Measurements from ENCODE around the gene ASAP3. TPM values are rescaled to one million over a fixed set of nuclear protein-coding genes. Genes with fewer than 3 reads are reported as not detected.

Gene ASAP3
- total and polyA plus RNA-seq, 2 of the 4 experiments (the other 2 are of a cell fraction): 18.6 to 18.8 TPM

DNA sequence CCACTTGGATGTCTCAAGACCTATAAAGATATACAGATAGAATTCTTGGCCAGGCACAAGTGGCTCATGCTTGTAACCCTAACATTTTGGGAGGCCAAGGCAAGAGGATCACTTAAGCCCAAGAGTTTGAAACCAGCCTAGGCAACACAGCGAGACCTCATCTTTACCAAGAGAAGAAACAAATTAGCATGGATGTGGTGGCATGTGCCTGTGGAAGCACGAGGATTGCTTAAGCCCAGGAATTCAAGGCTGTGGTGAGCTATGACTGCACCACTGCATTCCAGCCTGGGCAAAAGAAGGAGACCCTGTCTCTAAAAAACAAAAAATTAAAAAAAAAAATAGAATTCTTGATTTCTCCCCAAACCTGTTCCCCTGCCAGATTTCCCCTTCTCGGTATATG lies 8.3 kb downstream of the ASAP3 start:
- Histone ChIP-seq H3K9me3 (ENCODE audit: control insufficient read depth, insufficient read depth, low read length) (no peaks in the 10 kb centered on the region), H3K4me3 (ENCODE audit: insufficient read depth, low read depth, low read length) (no peak overlapping the region), H3K4ac (ENCODE audit: low read depth, low read length) (peak overlapping the region; percentile 6; the same call in 1 of the 2 replicates), H2AFZ (replicated peaks; ENCODE audit: low read length, poor library complexity) (no peak overlapping the region), H4K8ac (ENCODE audit: low read depth in 2 of 2, low read length in 2 of 2) (no peak overlapping the region), H4K5ac (ENCODE audit: low read depth, low read length) (no peak overlapping the region), H3K36me3 (ENCODE audit: control insufficient read depth, insufficient read depth, low read length) (0 out of 2 replicates have a peak, but pooled peaks cover 1% of the 10 kb centered on the region), H3K27me3 (ENCODE audit: control insufficient read depth, insufficient read depth, low read length) (no peaks in the 10 kb centered on the region), H2BK5ac (ENCODE audit: low read depth, low read length, poor library complexity, severe bottlenecking) (peak overlapping the region; percentile 18), H3K27ac (ENCODE audit: insufficient read depth, low read length) (peak overlapping the region; percentile 4; the same call in 1 of the 2 replicates), H3K4me1 (ENCODE audit: control insufficient read depth, insufficient read depth, low read length) (peaks cover 13% of the 10 kb centered on the region), H4K20me1 (ENCODE audit: insufficient read depth, low read length) (peaks cover 29% of the 10 kb centered on the region), H3K23ac (ENCODE audit: low read depth, low read length) (no peak overlapping the region), H3K9ac (ENCODE audit: low read depth, low read length) (no peak overlapping the region), H2BK20ac (ENCODE audit: low read depth, low read length) (no peak overlapping the region), H3K4me2 (ENCODE audit: low read depth, low read length) (no peak overlapping the region), H2BK15ac (ENCODE audit: low read depth, low read length) (no peak overlapping the region), H3K79me1 (ENCODE audit: low read depth in 1 of 2, low read length in 2 of 2) (peaks cover 5 to 65% of the 10 kb centered on the region in 2 experiments; a peak in 3 of 4 replicates), H3K14ac (replicated peaks; ENCODE audit: low read depth, low read length) (no peak overlapping the region), H3K9me1 (ENCODE audit: insufficient read depth, low read length) (peaks cover 17% of the 10 kb centered on the region), H4K91ac (ENCODE audit: insufficient read depth, low read depth, low read length) (no peak overlapping the region), H2BK120ac (ENCODE audit: low read depth, low read length) (no peak overlapping the region), H2AK9ac (replicated peaks; ENCODE audit: low read depth, low read length, poor library complexity) (no peak overlapping the region), H2AK5ac (ENCODE audit: low read depth, low read length) (no peak overlapping the region), H3K18ac (ENCODE audit: low read depth, low read length) (no peak overlapping the region), H3K56ac (ENCODE audit: extremely low read depth, insufficient read depth, low read length) (no peak overlapping the region)
- 67% methylated on average over 1 of the region's 3 CpGs; no CpG with 5 or more reads in 1 of the 2 experiments for WGBS, 2 experiments (ENCODE audit: extremely low coverage in 2 of 2, insufficient read length in 1 of 2)
- no peak for TF ChIP-seq MAZ (IDR thresholded peaks at IDR 0.05; ENCODE audit: borderline replicate concordance, low read depth, low read length)
- peak; percentile 86 for TF ChIP-seq CEBPB (IDR thresholded peaks at IDR 0.05; ENCODE audit: low read depth, low read length)
- TF ChIP-seq BHLHE40 (IDR thresholded peaks at IDR 0.05; ENCODE audit: low read depth, low read length): peak; percentile 87
- no peak for TF ChIP-seq RAD21 (IDR thresholded peaks at IDR 0.05; ENCODE audit: low read length)
- ChIA-PET POLR2A (ENCODE audit: unreplicated experiment) (interaction anchor here (0.6 kb wide), 1 partner anchor 107 kb away, joined by 5 read pairs; no protein-coding TSS in a partner anchor), CTCF (interaction anchor here (0.7 kb wide), 1 partner anchor 428 kb away, joined by 3 read pairs; no protein-coding TSS in a partner anchor)
- DNase-seq (no peak), ATAC-seq (ENCODE audit: low read depth) (peak; percentile 57)
- intact Hi-C loops (cut with micrococcal nuclease) (no loop called here), in situ Hi-C loops (cut with MboI; ENCODE audit: low sequenced_read_pairs) (no loop called here), dilution Hi-C loops (cut with HindIII; ENCODE audit: low sequenced_read_pairs, unreplicated experiment) (no loop called here)
- no TSS peak for BruUV-seq (replicated peaks)
